K562 treated with DMSO at 1 percent for 12 hours (cell line): ENCODE data around the gene BRI3BP. TPM values are rescaled to one million over a fixed set of nuclear protein-coding genes. Genes with fewer than 3 reads are reported as not detected.

ENCODE experiments used
- total RNA-seq: library from RNA; unstranded; fragments of 300-600 nt; gene quantifications from 2 replicates; pipeline ENCODE4 v1.2.3, GENCODE V29; 2022; ENCODE audit not compliant: insufficient read depth

The BRI3BP gene
- total RNA-seq, result 5.5 and 11.9 TPM in 2 replicates

GRCh38 chr12:124993626-124994436, at the start of gene BRI3BP:
Gene BRI3BP, plus strand, starts transcription at chr12:124993645. Its CDS starts 146 bp downstream, at chr12:124993791.

GRCh38 chr12:125065021-125065918, 71.8 kb downstream of the BRI3BP start, which contains the start of gene AACS:
Gene AACS, plus strand, starts transcription at chr12:125065435. Its CDS starts 150 bp downstream, at chr12:125065585.

Other genes starting within 250 kb of the BRI3BP start
- 45.0 and 63.4 TPM in 2 replicates for gene SCARB1, start 129.8 kb upstream of the BRI3BP start, total RNA-seq
- 1,030 and 1,038 TPM in 2 replicates for gene UBC, start 79.0 kb upstream of the BRI3BP start, total RNA-seq
- gene DHX37, start 4.5 kb upstream of the BRI3BP start, total RNA-seq, result 8.3 and 10.6 TPM in 2 replicates
- gene AACS, start 71.8 kb downstream of the BRI3BP start, total RNA-seq, result 12.5 and 22.6 TPM in 2 replicates
- gene TMEM132B, start 192.7 kb downstream of the BRI3BP start, total RNA-seq, result 0.10 TPM in 1 of 2 replicates, not detected in the other